SHP77 treated with DMSO at 0.1 percent for 48 hours (cell line): ENCODE measurements around the gene IFNW1.
"Not testable (repeated sequence)": the region's sequence is repeated elsewhere in the genome, so short reads cannot be mapped to it uniquely, and the experiment has no call there.

ENCODE experiments used
- DNase-seq: peaks from one replicate; lab custom pipeline; 2025; lab: John Stamatoyannopoulos, UW

Gene IFNW1

GRCh38 chr9:21141427-21141882, at the start of gene IFNW1:
Gene IFNW1, minus strand, starts transcription at chr9:21141832. Its CDS starts 262 bp downstream, at chr9:21141570.
- DNase-seq = no peak

- not testable (repeated sequence) for DNase-seq
These were observed 45.9 kb upstream of the IFNW1 start, which contains the start of gene IFNA4 for GRCh38 chr9:21187487-21187886. Gene IFNA4, minus strand, starts transcription at chr9:21187587. Its CDS starts 56 bp downstream, at chr9:21187531.

GRCh38 chr9:21182810-21183736, 41.4 kb upstream of the IFNW1 start:
- not testable (repeated sequence) for DNase-seq

GRCh38 chr9:21174671-21175070, 33.0 kb upstream of the IFNW1 start:
- no peak for DNase-seq

GRCh38 chr9:21172156-21172555, 30.5 kb upstream of the IFNW1 start:
- no peak for DNase-seq

- no peak for DNase-seq
These were observed 29.7 kb upstream of the IFNW1 start for GRCh38 chr9:21171351-21171750.

- DNase-seq = not testable (repeated sequence)
These were observed 24.9 kb upstream of the IFNW1 start, which contains the start of gene IFNA21 for GRCh38 chr9:21166560-21166959. Gene IFNA21, minus strand, starts transcription at chr9:21166660. Its CDS starts 48 bp downstream, at chr9:21166612.

GRCh38 chr9:21165516-21165915, 23.9 kb upstream of the IFNW1 start:
- DNase-seq = no peak

- DNase-seq = no peak
These were observed 18.5 kb upstream of the IFNW1 start for GRCh38 chr9:21160178-21160577.

- no peak for DNase-seq
These were observed 13.9 kb upstream of the IFNW1 start for GRCh38 chr9:21155501-21155900.

GRCh38 chr9:21154018-21154608, 12.5 kb upstream of the IFNW1 start:
- peak; percentile 0 for DNase-seq

GRCh38 chr9:21153336-21154017, 11.8 kb upstream of the IFNW1 start:
- no peak for DNase-seq

- no peak for DNase-seq
These were observed 3.0 kb upstream of the IFNW1 start for GRCh38 chr9:21144603-21145002.

GRCh38 chr9:21137020-21137419, 4.6 kb downstream of the IFNW1 start:
- no peak for DNase-seq

- DNase-seq = no peak
These were observed 5.9 kb downstream of the IFNW1 start for GRCh38 chr9:21135736-21136135.

- not testable (repeated sequence) for DNase-seq
These were observed 13.4 kb downstream of the IFNW1 start for GRCh38 chr9:21128186-21128585.

GRCh38 chr9:21121595-21122251, 19.9 kb downstream of the IFNW1 start:
- no peak for DNase-seq

GRCh38 chr9:21121079-21121478, 20.6 kb downstream of the IFNW1 start:
- no peak for DNase-seq

- DNase-seq = no peak
These were observed 22.4 kb downstream of the IFNW1 start for GRCh38 chr9:21119093-21119770.

GRCh38 chr9:21114311-21114710, 27.3 kb downstream of the IFNW1 start:
- no peak for DNase-seq
